GM12801 (cell line): Measurements from ENCODE around the gene SSR3.

Experiments
- TF ChIP-seq, protein P1 (sequence below): IDR thresholded peaks from one replicate; pipeline ENCODE4 v1.5.1; 2011; ENCODE audit warnings: control low read depth; ENCODE audit not compliant: insufficient read length; ENCODE audit errors: extremely low read depth

SSR3 gene

GRCh38 chr3:156554842-156555687, at the start of gene SSR3:
SSR3 (minus strand) TSS chr3:156555117; CDS start chr3:156555089, 28 bp downstream.
- TF ChIP-seq, protein P1, sequence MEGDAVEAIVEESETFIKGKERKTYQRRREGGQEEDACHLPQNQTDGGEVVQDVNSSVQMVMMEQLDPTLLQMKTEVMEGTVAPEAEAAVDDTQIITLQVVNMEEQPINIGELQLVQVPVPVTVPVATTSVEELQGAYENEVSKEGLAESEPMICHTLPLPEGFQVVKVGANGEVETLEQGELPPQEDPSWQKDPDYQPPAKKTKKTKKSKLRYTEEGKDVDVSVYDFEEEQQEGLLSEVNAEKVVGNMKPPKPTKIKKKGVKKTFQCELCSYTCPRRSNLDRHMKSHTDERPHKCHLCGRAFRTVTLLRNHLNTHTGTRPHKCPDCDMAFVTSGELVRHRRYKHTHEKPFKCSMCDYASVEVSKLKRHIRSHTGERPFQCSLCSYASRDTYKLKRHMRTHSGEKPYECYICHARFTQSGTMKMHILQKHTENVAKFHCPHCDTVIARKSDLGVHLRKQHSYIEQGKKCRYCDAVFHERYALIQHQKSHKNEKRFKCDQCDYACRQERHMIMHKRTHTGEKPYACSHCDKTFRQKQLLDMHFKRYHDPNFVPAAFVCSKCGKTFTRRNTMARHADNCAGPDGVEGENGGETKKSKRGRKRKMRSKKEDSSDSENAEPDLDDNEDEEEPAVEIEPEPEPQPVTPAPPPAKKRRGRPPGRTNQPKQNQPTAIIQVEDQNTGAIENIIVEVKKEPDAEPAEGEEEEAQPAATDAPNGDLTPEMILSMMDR, result no peak

- TF ChIP-seq, protein P1, result no peak
These were observed 49.2 kb upstream of the SSR3 start for GRCh38 chr3:156604064-156604641.

DNA sequence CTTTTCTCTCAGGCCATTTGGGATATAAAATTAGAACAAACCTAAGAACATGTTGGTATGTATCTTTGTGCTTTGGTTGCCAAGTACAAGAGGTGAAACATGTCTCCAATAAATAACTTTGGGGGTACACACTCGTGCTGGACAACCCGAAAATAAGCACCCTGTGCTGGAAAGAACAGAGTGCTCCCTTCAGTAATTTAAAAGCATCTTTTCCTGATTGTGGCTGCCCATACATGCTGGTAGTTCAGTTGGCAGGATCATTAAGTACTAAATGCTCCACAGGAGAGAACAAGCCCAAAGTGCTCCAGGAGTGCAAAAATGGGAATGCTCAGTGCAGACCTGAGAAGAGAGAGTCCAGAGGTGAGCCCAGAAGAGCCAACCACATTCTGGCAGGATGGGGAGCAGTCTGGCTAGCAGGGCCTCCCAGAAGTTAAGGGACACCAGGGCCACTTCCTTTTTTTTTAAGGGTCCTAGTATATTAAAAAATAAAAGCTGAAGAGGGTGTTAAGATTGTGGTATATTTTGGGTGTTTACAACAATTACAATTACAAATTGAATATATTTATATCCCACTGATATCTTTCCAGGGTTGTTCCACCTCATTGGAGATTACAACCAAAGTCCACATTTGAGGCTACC, 48.6 kb upstream of the SSR3 start:
- TF ChIP-seq, protein P1, result no peak

DNA sequence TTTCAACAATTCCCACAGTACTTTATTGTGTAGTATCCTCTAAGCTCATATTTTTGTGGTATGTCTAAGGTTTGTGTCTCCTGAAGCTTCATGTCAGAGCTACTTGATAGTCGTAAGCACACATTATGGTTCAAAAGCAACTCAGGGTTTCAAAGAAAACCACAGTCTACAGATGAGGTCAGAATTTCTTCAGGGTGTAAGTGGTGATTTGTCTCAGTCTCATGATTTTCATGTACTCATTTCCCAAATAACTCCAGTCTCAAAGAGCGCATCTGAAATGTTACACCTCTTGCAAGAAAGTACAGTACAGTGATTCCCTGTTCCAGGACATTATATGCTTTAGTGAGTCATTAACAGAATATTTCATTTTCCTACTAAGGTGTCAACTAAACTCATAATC, 47.5 kb upstream of the SSR3 start:
- TF ChIP-seq, protein P1, result no peak

DNA sequence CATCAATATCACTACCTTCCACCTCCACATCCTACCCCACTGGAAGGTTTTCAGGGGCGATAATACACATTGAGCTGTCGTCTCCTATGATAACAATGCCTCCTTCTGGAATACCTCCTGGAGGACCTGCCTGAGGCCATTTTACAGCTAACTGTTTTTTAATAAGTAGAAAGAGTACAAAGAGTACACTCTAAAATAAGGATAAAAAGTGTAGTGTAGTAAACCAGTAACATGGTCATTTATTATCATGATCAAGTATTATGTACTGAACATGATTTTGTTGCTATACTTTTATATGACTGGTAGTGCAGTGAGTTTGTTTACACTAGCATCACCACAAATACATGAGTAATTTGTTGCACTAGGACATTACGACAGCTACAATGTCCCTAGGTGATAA, 46.6 kb upstream of the SSR3 start:
- TF ChIP-seq, protein P1, result no peak

- TF ChIP-seq, protein P1, result no peak
These were observed 45.9 kb upstream of the SSR3 start for GRCh38 chr3:156600834-156601233.

- TF ChIP-seq, protein P1, result no peak
These were observed 44.4 kb upstream of the SSR3 start for GRCh38 chr3:156599089-156599874.
